Thyroid gland (tissue), 4 donors: Measurements from ENCODE around the gene TNFAIP8.

Source experiments
- CTCF ChIP-seq, 6 experiments: fragments of 200-600 bp in 3 of 6; fragments of 450-650 bp in 3 of 6; sonication (generic) in 3 of 6; IDR thresholded peaks; one replicate each; pipeline ENCODE4 v1.5.1; 2016 to 2019; ENCODE audit warnings: antibody characterized with exemption in 6 of 6, mild to moderate bottlenecking in 2 of 6, inconsistent platforms in 1 of 6, moderate library complexity in 1 of 6
- POLR2A ChIP-seq, 2 donors: fragments of 450-650 bp; IDR thresholded peaks; one replicate each; pipeline ENCODE4 v1.6.1; 2017; ENCODE audit warnings: antibody characterized with exemption in 2 of 2, mild to moderate bottlenecking in 2 of 2, moderate library complexity in 1 of 2

GRCh38 chr5:119346394-119346793, 9.4 kb upstream of the TNFAIP8 start:
- TF ChIP-seq CTCF (IDR thresholded peaks at IDR 0.05), result no peak
- TF ChIP-seq POLR2A (IDR thresholded peaks at IDR 0.05), result no peak
